Tibial nerve (tissue), 3 donors: Measurements from ENCODE around the gene FASN.

Experiments used
- CTCF ChIP-seq, 5 experiments: fragments of 200-600 bp in 3 of 5; fragments of 450-650 bp in 2 of 5; sonication (generic) in 3 of 5; IDR thresholded peaks; one replicate each; pipeline ENCODE4 v1.5.1; 2016 to 2019; ENCODE audit warnings: antibody characterized with exemption in 5 of 5, mild to moderate bottlenecking in 3 of 5, moderate library complexity in 2 of 5
- POLR2A ChIP-seq, 2 donors: fragments of 450-650 bp; IDR thresholded peaks; one replicate each; pipeline ENCODE4 v1.6.1; 2017; ENCODE audit warnings: antibody characterized with exemption in 2 of 2, mild to moderate bottlenecking in 2 of 2, moderate library complexity in 2 of 2

DNA sequence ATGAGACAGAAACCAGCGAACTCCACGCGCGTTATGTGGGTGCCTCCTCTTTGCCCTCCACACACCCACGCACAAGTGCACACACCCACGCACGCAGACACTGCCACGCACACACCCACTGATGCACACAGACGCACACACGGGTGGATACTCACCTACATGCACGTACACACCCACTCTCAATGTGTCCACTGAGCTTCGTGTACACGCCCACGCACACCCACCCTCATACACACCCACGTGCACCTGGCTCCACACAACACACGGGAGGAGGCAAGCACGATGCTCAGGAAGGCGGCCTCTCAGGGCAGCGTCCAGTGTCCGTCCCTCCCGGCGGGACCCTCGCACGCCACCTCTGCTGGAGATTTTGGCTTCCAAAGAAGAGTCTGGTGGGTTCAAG, 50.7 kb downstream of the FASN start:
- TF ChIP-seq POLR2A (IDR thresholded peaks at IDR 0.05) (no peak), CTCF (IDR thresholded peaks at IDR 0.05) (no peak)
